Activated naive CD8-positive, alpha-beta T cell (primary cell): ENCODE data around the gene BAZ1B.
"Not testable (repeated sequence)": the region's sequence is repeated elsewhere in the genome, so short reads cannot be mapped to it uniquely, and the experiment has no call there.

Source experiments
- H3K27ac Mint-ChIP-seq: one replicate; pipeline ENCODE4 v1.8.0; 2021; ENCODE audit warnings: mixed read lengths
- H3K27me3 Mint-ChIP-seq: one replicate; pipeline ENCODE4 v1.8.0; 2021; ENCODE audit warnings: mixed read lengths
- H3K36me3 Mint-ChIP-seq: one replicate; pipeline ENCODE4 v1.8.0; 2021; ENCODE audit warnings: mixed read lengths
- H3K4me1 Mint-ChIP-seq: one replicate; pipeline ENCODE4 v1.8.0; 2021; ENCODE audit warnings: low read depth, mixed read lengths
- H3K4me3 Mint-ChIP-seq: one replicate; pipeline ENCODE4 v1.8.0; 2021; ENCODE audit warnings: mild to moderate bottlenecking, mixed read lengths
- H3K9me3 Mint-ChIP-seq: one replicate; pipeline ENCODE4 v1.8.0; 2021; ENCODE audit warnings: low read depth, mixed read lengths

Gene BAZ1B

DNA sequence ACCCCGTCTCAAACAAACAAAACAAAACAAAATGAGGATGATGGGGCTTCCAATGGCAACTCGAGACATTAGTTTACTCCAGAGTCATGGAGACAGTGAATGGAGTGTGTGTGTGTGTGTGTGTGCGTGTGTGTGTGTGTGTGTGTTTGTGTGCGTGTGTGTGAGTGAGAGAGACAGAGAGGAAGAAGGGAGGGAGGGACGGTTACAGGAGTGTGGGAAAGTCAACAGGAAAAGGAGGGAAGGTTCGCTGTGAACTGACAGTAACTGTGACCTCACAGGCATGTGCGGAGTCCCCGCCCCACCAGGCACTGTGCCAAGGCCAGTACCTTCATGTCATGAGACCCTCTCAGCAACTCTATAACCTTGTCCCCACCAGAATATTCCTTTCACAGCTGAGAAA is 102.1 kb downstream of the BAZ1B start:
- H3K27ac Mint-ChIP-seq, H3K4me3 Mint-ChIP-seq, H3K9me3 Mint-ChIP-seq, H3K4me1 Mint-ChIP-seq, H3K36me3 Mint-ChIP-seq, H3K27me3 Mint-ChIP-seq: not testable (repeated sequence)

DNA sequence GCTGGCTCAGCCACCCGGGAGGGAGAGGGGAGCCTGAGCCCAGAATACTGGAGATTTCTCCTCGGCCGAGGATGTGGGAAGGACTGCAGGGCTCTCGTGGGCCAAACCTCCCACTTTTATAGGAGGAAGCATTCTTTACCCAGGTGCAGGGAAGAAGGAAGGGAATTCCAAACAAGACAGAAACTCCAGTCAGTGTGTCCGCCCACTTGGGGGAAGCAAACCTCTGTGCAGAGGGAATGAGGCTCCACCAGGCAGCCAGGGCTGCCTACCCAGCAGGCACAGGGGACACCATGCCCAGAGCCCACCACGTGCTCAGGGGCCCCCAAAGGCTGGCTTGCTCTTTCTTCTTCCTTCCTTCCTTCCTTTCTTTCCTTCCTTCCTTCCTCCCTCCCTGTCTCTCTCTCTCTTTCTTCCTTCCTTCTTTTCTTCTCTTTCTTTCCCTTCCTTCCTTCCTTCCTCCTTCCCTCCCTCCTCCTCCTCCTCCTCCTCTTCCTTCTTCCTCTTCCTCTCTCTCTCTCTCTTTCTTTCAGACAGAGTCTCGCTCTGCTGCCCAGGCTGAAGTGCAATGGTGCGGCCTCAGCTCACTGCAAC is 103.9 kb downstream of the BAZ1B start:
- no peaks in the 10 kb centered on the region for H3K9me3 Mint-ChIP-seq
- no peak overlapping the region for H3K4me3 Mint-ChIP-seq
- H3K27ac Mint-ChIP-seq: no peak overlapping the region
- H3K4me1 Mint-ChIP-seq: peaks cover 7% of the 10 kb centered on the region
- H3K27me3 Mint-ChIP-seq: no peaks in the 10 kb centered on the region
- H3K36me3 Mint-ChIP-seq: no peaks in the 10 kb centered on the region

DNA sequence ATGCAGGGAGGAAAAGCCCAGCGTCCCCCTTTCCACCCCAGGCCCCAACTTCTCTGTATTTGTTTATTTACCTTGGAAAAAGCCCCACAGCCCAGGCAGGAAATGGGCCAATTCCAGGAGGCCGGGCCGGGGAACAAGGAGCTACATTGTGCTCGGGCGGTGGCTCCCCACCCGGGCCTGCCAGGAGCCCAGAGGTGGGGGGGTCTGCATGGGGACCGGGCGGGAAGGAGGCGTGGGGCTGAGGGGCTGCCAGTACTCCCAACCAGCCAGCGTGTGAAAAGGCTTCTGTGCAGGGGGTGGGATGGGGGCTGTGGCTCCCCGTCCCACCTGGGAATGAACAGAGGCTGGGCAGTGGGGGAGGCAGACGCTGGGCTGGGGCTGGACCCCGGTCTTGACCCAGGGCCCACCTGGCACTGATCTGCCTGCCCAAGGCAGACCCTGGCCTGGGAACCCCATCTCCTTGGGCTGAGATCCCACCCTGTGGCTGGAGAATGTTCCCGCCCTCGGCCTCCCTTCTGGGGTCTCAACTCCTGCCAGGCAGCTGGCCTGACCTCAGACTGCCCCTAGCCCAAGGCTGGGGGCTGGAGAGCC is 111.5 kb downstream of the BAZ1B start:
- not testable (repeated sequence) for H3K27me3 Mint-ChIP-seq, H3K4me3 Mint-ChIP-seq, H3K36me3 Mint-ChIP-seq, H3K9me3 Mint-ChIP-seq, H3K4me1 Mint-ChIP-seq, H3K27ac Mint-ChIP-seq

DNA sequence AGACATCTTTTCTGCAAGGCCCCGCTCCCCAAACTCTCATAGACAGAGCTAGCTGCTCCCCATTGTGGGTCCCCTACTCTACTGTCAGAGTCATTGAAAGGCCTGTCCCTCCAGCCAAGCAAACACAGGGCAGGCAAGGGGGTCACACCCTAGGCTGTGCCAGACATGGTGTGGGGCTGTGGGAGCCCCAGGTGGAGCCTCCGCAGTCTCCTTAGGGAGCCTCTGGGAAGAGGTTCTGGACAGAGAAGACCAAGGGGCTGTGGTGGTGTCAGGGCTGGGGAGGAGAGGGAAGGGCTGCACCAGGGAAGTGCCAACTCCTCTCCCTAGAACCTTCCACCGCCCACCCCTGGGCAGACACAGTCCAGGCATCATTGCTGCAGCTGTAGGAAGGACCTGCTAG is 117.2 kb downstream of the BAZ1B start:
- H3K4me3 Mint-ChIP-seq, H3K27me3 Mint-ChIP-seq, H3K9me3 Mint-ChIP-seq, H3K27ac Mint-ChIP-seq, H3K36me3 Mint-ChIP-seq, H3K4me1 Mint-ChIP-seq: not testable (repeated sequence)

DNA sequence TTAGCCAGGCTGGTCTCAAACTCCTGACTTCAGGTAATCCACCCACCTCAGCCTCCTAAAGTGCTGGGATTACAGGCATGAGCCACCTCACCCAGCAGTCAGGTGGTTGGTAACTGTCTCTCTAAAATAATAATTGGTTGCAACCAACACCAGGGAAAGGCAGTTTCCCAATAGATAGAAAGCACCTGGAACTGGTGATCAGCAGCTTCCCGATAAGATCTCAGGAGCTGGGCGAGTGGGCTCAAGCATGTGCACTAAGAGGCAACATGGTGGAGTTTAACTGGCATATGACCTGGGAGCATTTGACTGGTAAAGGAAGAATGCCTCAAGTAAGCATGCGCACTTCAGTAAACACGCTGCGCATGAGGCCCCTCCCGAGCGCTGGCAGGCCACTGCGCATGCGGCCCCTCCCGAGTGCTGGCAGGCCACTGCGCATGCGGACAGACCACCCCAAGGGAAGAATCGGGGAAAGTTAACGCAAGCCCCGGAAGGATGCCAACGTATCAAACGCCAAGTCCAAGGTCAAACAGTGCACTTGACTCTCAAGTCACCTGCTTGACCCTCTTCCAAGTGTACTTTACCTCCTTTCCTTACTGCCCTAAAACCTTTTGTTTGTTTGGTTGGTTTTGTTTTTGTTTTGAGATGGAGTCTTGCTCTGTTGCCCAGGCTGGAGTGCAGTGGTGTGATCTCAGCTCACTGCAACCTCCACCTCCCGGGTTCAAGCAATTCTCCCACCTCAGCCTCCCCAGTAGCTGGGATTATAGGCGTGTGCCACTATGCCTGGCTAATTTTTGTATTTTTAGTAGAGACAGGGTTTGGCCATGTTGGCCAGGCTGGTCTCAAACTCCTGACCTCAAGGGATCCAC is 122.7 kb downstream of the BAZ1B start:
- not testable (repeated sequence) for H3K4me1 Mint-ChIP-seq, H3K36me3 Mint-ChIP-seq, H3K27me3 Mint-ChIP-seq, H3K9me3 Mint-ChIP-seq
- H3K27ac Mint-ChIP-seq: peak overlapping the region; percentile 70
- H3K4me3 Mint-ChIP-seq: peak overlapping the region; percentile 68

DNA sequence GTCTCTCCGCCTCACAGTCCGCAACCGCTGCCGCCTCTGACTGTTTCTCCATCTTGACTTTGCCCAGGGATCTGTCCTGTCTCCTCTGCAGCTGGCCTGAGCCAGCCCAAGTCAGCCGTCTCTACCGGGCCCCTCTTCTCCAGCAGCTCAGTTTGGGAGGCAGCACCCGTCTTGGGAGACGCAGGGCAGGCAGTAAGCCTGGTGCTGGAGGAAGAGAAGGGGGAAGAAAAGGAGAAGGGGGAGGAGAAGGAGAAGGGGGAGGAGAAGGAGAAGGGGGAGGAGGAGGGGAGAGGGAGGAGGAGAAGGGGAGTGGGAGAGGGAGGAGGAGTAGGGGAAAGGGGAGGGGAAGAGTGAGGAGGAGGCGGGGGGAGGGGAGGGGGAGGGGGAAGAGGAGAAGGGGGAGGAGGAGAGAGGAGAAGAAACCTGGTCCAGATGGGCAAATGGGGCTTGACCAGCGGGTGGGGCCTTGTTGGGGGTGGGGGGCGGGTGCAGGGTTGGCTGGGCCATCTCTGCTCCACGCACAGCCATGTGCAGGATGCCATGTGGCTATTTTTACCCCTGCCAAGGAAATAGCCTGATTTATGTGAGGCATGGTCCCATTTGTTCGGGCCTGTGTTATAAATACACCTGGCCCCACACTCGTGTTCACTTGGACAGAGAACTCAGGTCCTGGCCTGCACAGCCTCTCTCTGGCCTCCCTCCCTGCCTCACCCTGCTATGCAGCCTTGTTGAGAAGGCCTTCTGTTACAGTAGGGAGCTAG is 124.4 kb downstream of the BAZ1B start:
- Mint-ChIP-seq H3K27ac (no peak overlapping the region), H3K27me3 (peaks cover 2% of the 10 kb centered on the region), H3K36me3 (peaks cover 2% of the 10 kb centered on the region), H3K9me3 (no peaks in the 10 kb centered on the region), H3K4me3 (no peak overlapping the region), H3K4me1 (peaks cover 4% of the 10 kb centered on the region)

DNA sequence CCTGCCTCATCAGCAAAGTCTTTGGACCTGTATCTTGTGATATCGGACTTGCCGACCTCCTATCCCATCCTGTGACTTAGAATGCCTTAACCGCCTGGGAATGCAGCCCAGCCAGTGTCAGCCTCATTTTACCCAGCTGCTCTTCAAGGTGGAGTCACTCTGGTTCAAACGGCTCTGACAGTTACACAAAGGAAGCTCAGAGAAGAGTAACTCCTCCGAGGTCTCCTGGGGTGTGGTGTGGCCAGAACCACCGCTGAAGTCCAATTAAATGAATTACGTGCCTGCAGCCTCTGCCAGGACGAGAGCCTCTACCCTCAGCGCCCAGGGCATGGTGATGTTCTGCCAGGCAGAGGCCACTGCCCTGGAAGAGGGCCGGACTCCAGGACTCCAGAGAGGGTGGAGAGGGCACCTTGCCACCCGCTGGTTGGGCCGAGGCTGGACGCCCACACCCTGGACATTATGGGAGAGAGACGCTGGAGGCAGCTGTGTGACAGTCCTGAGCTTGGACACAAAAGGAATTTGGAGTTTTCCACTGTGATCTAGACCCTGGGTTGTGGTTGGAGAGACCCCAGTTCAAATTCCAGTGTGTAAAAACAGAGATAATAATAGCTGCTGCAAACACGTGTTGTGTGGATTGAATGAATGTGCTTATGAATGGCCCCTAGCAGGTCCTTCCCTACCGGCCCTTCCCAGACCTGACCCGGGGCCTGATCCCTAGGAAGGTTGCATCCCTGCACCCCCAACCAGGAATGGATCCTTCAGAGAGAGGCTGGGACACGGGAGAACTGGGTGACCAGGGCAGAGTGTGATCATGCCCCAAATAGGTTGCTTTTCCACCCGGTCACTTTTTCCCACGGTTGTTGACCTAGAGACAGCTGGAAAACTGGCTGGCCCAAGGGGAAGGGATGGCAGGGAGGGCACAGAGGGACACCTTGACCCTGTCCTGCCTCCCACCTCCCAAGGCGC is 126.3 kb downstream of the BAZ1B start:
- peaks cover 4% of the 10 kb centered on the region for H3K4me1 Mint-ChIP-seq
- H3K27ac Mint-ChIP-seq: no peak overlapping the region
- H3K4me3 Mint-ChIP-seq: no peak overlapping the region
- H3K27me3 Mint-ChIP-seq: peaks cover 2% of the 10 kb centered on the region
- H3K36me3 Mint-ChIP-seq: peaks cover 2% of the 10 kb centered on the region
- H3K9me3 Mint-ChIP-seq: no peaks in the 10 kb centered on the region

DNA sequence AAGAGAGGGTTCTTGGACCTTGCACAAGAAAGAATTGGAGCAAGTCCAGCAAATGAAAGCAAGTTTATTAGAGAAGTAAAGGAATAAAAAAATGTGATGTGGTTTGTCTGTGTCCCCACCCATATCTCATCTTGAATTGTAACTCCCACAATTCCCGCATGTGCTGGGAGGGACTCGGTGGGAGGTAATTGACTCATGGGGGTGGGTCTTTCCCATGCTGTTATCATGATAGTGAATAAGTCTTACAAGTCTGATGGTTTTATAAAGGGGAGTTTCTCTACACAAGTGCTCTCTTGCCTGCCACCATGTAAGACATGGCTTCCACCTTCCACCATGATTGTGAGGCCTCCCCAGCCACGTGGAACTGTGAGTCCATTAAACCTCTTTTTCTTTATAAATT is 127.7 kb downstream of the BAZ1B start:
- H3K36me3 Mint-ChIP-seq: peaks cover 2% of the 10 kb centered on the region

DNA sequence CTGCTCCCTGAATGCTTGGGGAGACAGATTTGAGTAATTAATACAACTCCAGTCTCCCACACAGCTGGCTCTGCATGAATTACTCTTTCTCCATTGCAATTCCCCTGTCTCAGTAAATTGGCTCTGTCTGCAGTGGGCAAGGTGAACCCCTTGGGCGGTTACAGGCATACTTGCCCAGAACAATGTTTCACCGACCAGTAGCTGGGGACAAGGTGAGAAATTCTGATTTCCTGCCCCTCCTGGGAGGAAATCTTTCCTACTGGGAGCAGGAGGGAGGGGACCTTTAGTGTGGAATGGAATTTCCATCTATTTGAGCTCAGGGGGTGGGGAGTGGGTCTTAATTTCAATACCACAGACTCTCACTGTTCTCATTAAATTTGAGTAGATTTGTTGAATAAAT is 130.7 kb downstream of the BAZ1B start:
- Mint-ChIP-seq H3K9me3 (peaks cover 10% of the 10 kb centered on the region), H3K27ac (no peak overlapping the region), H3K4me1 (no peaks in the 10 kb centered on the region), H3K4me3 (no peak overlapping the region), H3K36me3 (peaks cover 6% of the 10 kb centered on the region), H3K27me3 (no peaks in the 10 kb centered on the region)

More for the DNA sequence above, 127.7 kb downstream of the BAZ1B start:
- no peak overlapping the region for H3K27ac Mint-ChIP-seq
- peaks cover 2% of the 10 kb centered on the region for H3K27me3 Mint-ChIP-seq
- H3K4me3 Mint-ChIP-seq: no peak overlapping the region
- H3K4me1 Mint-ChIP-seq: peaks cover under 1% of the 10 kb centered on the region
- no peaks in the 10 kb centered on the region for H3K9me3 Mint-ChIP-seq
